OCI-LY7 (cell line): ENCODE data around the gene HPN. TPM values are rescaled to one million over a fixed set of nuclear protein-coding genes. Genes with fewer than 3 reads are reported as not detected.

ENCODE experiments used
- BruUV-seq: library from RNA; stranded (reverse); fragments of 400-500 nt; replicated peaks from 2 replicates; lab custom pipeline; 2021; lab: Mats Ljungman, UMichigan
- CTCF ChIA-PET: fragments of 300-600 bp; sonication (Branson Sonifier 250); formaldehyde crosslinking; loops from one replicate; lab custom pipeline; 2022; ENCODE audit warnings: antibody characterized with exemption; ENCODE audit not compliant: unreplicated experiment; lab: Charles Lee
- POLR2A ChIA-PET: fragments of 300-600 bp; sonication (Branson Sonifier 250); formaldehyde crosslinking; loops from one replicate; lab custom pipeline; 2022; ENCODE audit warnings: antibody characterized with exemption; lab: Charles Lee
- DNase-seq: peaks from one replicate; pipeline ENCODE4 v3.0.0-alpha.2; 2015; ENCODE audit warnings: low spot score
- H2AFZ ChIP-seq: fragments of 200-600 bp; sonication (generic), shearing (Covaris generic); 2 replicates; pipeline ENCODE4 v1.6.1; 2014; ENCODE audit warnings: mild to moderate bottlenecking, antibody characterized with exemption, low read length, moderate library complexity
- H3K27ac ChIP-seq: fragments of 200-600 bp; sonication (generic); 2 replicates; pipeline ENCODE4 v1.5.1; 2014; ENCODE audit warnings: mixed run types, low read depth, mild to moderate bottlenecking, moderate library complexity, low read length, inconsistent platforms; ENCODE audit not compliant: poor library complexity, severe bottlenecking
- H3K36me3 ChIP-seq: fragments of 200-600 bp; sonication (generic); 2 replicates; pipeline ENCODE4 v1.6.1; 2014; ENCODE audit warnings: mild to moderate bottlenecking, antibody characterized with exemption, low read length, moderate library complexity, mixed read lengths; ENCODE audit not compliant: insufficient read depth
- H3K4me1 ChIP-seq: fragments of 200-600 bp; sonication (generic); 2 replicates; pipeline ENCODE4 v1.5.1; 2014; ENCODE audit warnings: mild to moderate bottlenecking, low read length; ENCODE audit not compliant: insufficient read depth, poor library complexity, severe bottlenecking
- H3K4me2 ChIP-seq: fragments of 200-600 bp; sonication (generic); 2 replicates; pipeline ENCODE4 v1.6.1; 2014; ENCODE audit warnings: mild to moderate bottlenecking, low read length
- H3K4me3 ChIP-seq: fragments of 200-600 bp; sonication (generic); 2 replicates; pipeline ENCODE4 v1.5.1; 2014; ENCODE audit warnings: mild to moderate bottlenecking, low read depth, low read length; ENCODE audit not compliant: poor library complexity, severe bottlenecking
- H3K79me2 ChIP-seq: fragments of 200-600 bp; sonication (generic); 2 replicates; pipeline ENCODE4 v1.6.1; 2016; ENCODE audit warnings: low read depth, mild to moderate bottlenecking, low read length, moderate library complexity, mixed read lengths; ENCODE audit not compliant: insufficient read depth
- H3K9me2 ChIP-seq: fragments of 200-600 bp; sonication (generic); 2 replicates; pipeline ENCODE4 v1.6.1; 2016; ENCODE audit warnings: mild to moderate bottlenecking, low read length, mixed read lengths; ENCODE audit not compliant: insufficient read depth
- H3K9me3 ChIP-seq: fragments of 200-600 bp; sonication (generic); 2 replicates; pipeline ENCODE4 v1.6.1; 2014; ENCODE audit warnings: mild to moderate bottlenecking, mixed run types, low read length, mixed read lengths
- H4K20me1 ChIP-seq: fragments of 200-600 bp; sonication (generic); 2 replicates; pipeline ENCODE4 v1.6.1; 2014; ENCODE audit warnings: mild to moderate bottlenecking, antibody characterized with exemption, low read length, moderate library complexity, mixed read lengths; ENCODE audit not compliant: insufficient read depth
- CTCF ChIP-seq: fragments of 200-600 bp; sonication (generic); conservative IDR thresholded peaks from 2 replicates; pipeline ENCODE4 v1.5.1; 2014; ENCODE audit warnings: mild to moderate bottlenecking, antibody characterized with exemption, low read length, moderate library complexity, mixed read lengths
- EZH2phosphoT487 ChIP-seq: fragments of 200-600 bp; sonication (generic); IDR thresholded peaks from 2 replicates; pipeline ENCODE4 v1.6.1; 2018; ENCODE audit warnings: low read depth, borderline replicate concordance, mild to moderate bottlenecking, mixed run types, antibody characterized with exemption, low read length, moderate library complexity, mixed read lengths
- intact Hi-C: fragments of 100-400 bp; cut with micrococcal nuclease; formaldehyde crosslinking; loops from one replicate; pipeline ENCODE4 v1.10.0; 2022; ENCODE audit not compliant: unreplicated experiment
- total RNA-seq, 2 experiments: library from RNA; depleted of rRNA in 1 of 2; stranded (reverse); fragments of >200 nt in 1 of 2; shearing (Covaris generic) in 1 of 2; gene quantifications; 2 replicates each; pipeline ENCODE4 v1.2.3, GENCODE V29; 2014 to 2022

Gene HPN
- total RNA-seq, 2 experiments from 2014 or later: 0.17 to 0.19 TPM

- Histone ChIP-seq H3K36me3 (no peaks in the 10 kb centered on the region; the same call in 1 of the 2 replicates), H4K20me1 (no peaks in the 10 kb centered on the region), H3K9me3 (peaks cover 12% of the 10 kb centered on the region; the same call in 1 of the 2 replicates), H3K4me3 (no peak overlapping the region), H3K4me2 (no peak overlapping the region), H3K27ac (no peak overlapping the region), H2AFZ (no peak overlapping the region), H3K79me2 (no peaks in the 10 kb centered on the region), H3K9me2 (no peaks in the 10 kb centered on the region), H3K4me1 (peaks cover 11% of the 10 kb centered on the region)
- no TSS peak for BruUV-seq
- TF ChIP-seq CTCF: no peak
- no peak for TF ChIP-seq EZH2phosphoT487
- CTCF ChIA-PET: no interaction called here
- POLR2A ChIA-PET: interaction anchor here (0.7 to 1.0 kb wide), 2 partner anchors 10 to 13 kb away, joined by 3 read pairs; no protein-coding TSS in a partner anchor
- DNase-seq: no peak
- intact Hi-C loops: no loop called here
Observed at GRCh38 chr19:35074426-35075201, 33.1 kb downstream of the HPN start.

- ChIA-PET POLR2A (no interaction called here), CTCF (no interaction called here)
- Histone ChIP-seq H3K36me3 (no peaks in the 10 kb centered on the region), H3K4me1 (peaks cover 6% of the 10 kb centered on the region), H2AFZ (no peak overlapping the region), H4K20me1 (no peaks in the 10 kb centered on the region), H3K27ac (no peak overlapping the region), H3K9me3 (peaks cover 4% of the 10 kb centered on the region; the same call in 1 of the 2 replicates), H3K79me2 (no peaks in the 10 kb centered on the region), H3K4me3 (no peak overlapping the region), H3K4me2 (no peak overlapping the region), H3K9me2 (no peaks in the 10 kb centered on the region)
- DNase-seq: no peak
- intact Hi-C loops: no loop called here
- BruUV-seq: no TSS peak
- no peak for TF ChIP-seq CTCF
- TF ChIP-seq EZH2phosphoT487: no peak
Observed at GRCh38 chr19:35075202-35076025, 33.9 kb downstream of the HPN start.
